ENCODE data around the gene CCDC85B.

Gene CCDC85B

DNA sequence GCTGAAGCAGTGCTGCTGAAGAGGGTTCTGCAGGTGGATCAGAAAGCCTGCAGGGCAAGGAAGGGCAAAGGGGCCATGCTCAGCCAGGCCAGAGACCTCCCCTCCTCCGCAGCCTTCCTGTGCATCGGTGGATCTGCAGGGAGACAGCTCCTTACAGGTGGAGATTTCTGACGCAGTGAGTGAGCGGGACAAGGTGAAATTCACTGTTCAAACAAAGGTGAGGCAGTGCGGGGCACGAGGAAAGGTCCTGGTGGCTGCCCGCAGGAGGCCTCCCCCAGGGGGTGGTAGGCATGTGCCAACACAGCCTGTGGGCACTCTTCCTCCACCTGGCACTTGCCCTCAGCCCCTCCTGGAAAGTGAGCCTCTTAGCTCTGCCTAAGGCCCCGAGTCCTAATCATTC, 41.1 kb upstream of the CCDC85B start:
- H3K36me3 ChIP-seq (ENCODE audit: control insufficient read depth in 4 of 4, insufficient read depth in 4 of 4, low read length in 3 of 4) = peaks cover 12 to 38% (median 32%) of the 10 kb centered on the region in 4 experiments
- no peak for DNase-seq
- H3K27ac ChIP-seq (ENCODE audit: insufficient read depth in 1 of 2, low read depth in 1 of 2, low read length in 2 of 2, poor library complexity in 1 of 2, severe bottlenecking in 2 of 2) = no peak overlapping the region
- H3K27me3 ChIP-seq (replicated peaks in 2 of 5; ENCODE audit: control insufficient read depth in 4 of 5, insufficient read depth in 5 of 5, low read length in 4 of 5) = no peaks in the 10 kb centered on the region
- CTCF ChIA-PET = interaction anchor here (1.0 to 1.4 kb wide), 4 partner anchors 9 to 69 kb away, joined by 3 read pairs; partner anchors contain the start of gene CFL1
- POLR2A ChIA-PET = interaction anchor here (1.3 kb wide), 1 partner anchor 138 kb away, joined by 3 read pairs; no protein-coding TSS in a partner anchor
- peaks cover 0 to 7% (median 0%) of the 10 kb centered on the region in 5 experiments for H3K9me3 ChIP-seq (ENCODE audit: control extremely low read depth in 1 of 5, control insufficient read depth in 4 of 5, insufficient read depth in 2 of 5, low read depth in 1 of 5, low read length in 4 of 5)
- no peak overlapping the region for H3K4me3 ChIP-seq (ENCODE audit: control insufficient read depth in 1 of 7, extremely low read depth in 1 of 7, insufficient read depth in 4 of 7, low read depth in 2 of 7, low read length in 6 of 7)
- no peaks in the 10 kb centered on the region for H3K4me1 ChIP-seq (ENCODE audit: control extremely low read depth in 1 of 4, control insufficient read depth in 4 of 4, insufficient read depth in 4 of 4, low read length in 3 of 4)
- 90% methylated on average over 7 of the region's 8 CpGs for WGBS (ENCODE audit: insufficient coverage)

DNA sequence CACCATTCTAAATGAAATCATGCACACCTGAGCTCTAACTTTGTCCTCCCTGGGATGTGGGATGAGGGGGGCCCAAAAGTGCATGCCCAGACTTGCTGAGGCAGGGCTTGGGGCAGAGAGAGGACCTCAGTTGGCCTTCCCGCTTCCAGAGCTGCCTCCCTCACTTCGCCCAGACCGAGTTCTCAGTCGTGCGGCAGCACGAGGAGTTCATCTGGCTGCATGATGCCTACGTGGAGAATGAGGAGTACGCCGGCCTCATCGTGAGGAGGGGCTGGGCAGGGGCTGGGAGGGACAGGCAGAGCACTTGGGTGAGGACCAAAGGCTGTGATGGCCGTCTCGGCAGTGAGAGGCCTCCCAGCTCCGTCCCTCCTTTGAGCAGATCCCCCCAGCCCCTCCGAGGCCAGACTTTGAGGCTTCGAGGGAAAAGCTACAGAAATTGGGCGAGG, 40.7 kb upstream of the CCDC85B start:
- no peaks in the 10 kb centered on the region for H3K4me1 ChIP-seq (ENCODE audit: control extremely low read depth in 1 of 4, control insufficient read depth in 4 of 4, insufficient read depth in 4 of 4, low read length in 3 of 4)
- DNase-seq = no peak
- H3K27me3 ChIP-seq (replicated peaks in 2 of 5; ENCODE audit: control insufficient read depth in 4 of 5, insufficient read depth in 5 of 5, low read length in 4 of 5) = no peaks in the 10 kb centered on the region
- H3K27ac ChIP-seq (ENCODE audit: insufficient read depth in 1 of 2, low read depth in 1 of 2, low read length in 2 of 2, poor library complexity in 1 of 2, severe bottlenecking in 2 of 2) = no peak overlapping the region
- H3K4me3 ChIP-seq (ENCODE audit: control insufficient read depth in 1 of 7, extremely low read depth in 1 of 7, insufficient read depth in 4 of 7, low read depth in 2 of 7, low read length in 6 of 7) = no peak overlapping the region
- ChIA-PET CTCF (interaction anchor here (0.9 to 4.9 kb wide), 5 partner anchors 8 to 70 kb away, joined by 3 to 20 read pairs (median 3); partner anchors contain the start of gene CFL1), POLR2A (interaction anchor here (1.3 kb wide), 1 partner anchor 138 kb away, joined by 3 read pairs; no protein-coding TSS in a partner anchor)
- H3K36me3 ChIP-seq (ENCODE audit: control insufficient read depth in 4 of 4, insufficient read depth in 4 of 4, low read length in 3 of 4) = peaks cover 12 to 42% (median 36%) of the 10 kb centered on the region in 4 experiments
- 87% methylated on average over 13 of the region's 16 CpGs for WGBS (ENCODE audit: insufficient coverage)
- peaks cover 0 to 7% (median 0%) of the 10 kb centered on the region in 5 experiments for H3K9me3 ChIP-seq (ENCODE audit: control extremely low read depth in 1 of 5, control insufficient read depth in 4 of 5, insufficient read depth in 2 of 5, low read depth in 1 of 5, low read length in 4 of 5)

DNA sequence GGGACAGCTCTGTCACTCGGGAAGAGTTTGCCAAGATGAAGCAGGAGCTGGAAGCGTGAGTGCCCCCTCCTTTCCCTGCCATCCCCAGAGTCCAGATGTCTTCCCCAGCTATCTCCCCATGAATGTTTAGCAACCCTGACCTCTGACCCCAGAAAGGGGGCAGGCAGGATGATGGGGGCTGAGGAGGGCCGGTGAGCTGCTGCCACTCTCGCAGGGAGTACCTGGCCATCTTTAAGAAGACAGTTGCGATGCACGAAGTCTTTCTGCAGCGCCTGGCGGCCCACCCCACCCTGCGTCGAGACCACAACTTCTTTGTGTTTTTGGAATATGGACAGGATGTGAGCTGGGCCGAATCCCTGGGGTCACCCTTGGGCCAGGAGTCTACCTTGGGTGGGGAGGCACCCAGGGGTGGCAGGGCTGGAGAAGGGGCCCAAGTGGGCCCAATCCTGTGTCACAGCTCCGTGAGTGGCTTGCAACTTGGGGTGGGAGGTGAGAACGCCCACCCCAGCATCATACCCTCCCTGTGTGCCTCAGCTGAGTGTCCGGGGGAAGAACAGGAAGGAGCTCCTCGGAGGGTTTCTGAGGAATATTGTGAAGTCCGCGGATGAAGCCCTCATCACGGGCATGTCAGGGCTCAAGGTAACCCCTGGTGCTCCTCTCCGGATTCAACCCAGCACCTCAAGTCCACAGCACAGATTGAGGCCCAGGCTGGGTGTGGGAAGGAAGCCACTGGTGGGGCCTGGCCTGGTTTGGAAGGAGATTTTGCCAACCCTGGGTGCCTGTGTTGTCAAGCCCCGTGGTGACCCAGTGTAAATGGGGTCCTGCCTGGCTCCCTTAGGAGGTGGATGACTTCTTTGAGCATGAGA, 40.0 kb upstream of the CCDC85B start:
- CTCF ChIA-PET = interaction anchor here (0.9 to 4.9 kb wide), 8 partner anchors 8 to 34 kb away, joined by 3 to 20 read pairs (median 4); partner anchors contain the start of genes CFL1, MUS81 and SNX32
- peaks cover 0 to 2% (median 1%) of the 10 kb centered on the region in 4 experiments for H3K4me1 ChIP-seq (ENCODE audit: control extremely low read depth in 1 of 4, control insufficient read depth in 4 of 4, insufficient read depth in 4 of 4, low read length in 3 of 4)
- peaks cover 12 to 49% (median 41%) of the 10 kb centered on the region in 4 experiments for H3K36me3 ChIP-seq (ENCODE audit: control insufficient read depth in 4 of 4, insufficient read depth in 4 of 4, low read length in 3 of 4)
- DNase-seq = no peak
- H3K27ac ChIP-seq (ENCODE audit: insufficient read depth in 1 of 2, low read depth in 1 of 2, low read length in 2 of 2, poor library complexity in 1 of 2, severe bottlenecking in 2 of 2) = no peak overlapping the region
- POLR2A ChIA-PET = interaction anchor here (1.3 to 2.1 kb wide), 2 partner anchors 17 to 139 kb away, joined by 3 to 6 read pairs; partner anchors contain the start of gene SNX32
- H3K27me3 ChIP-seq (replicated peaks in 2 of 5; ENCODE audit: control insufficient read depth in 4 of 5, insufficient read depth in 5 of 5, low read length in 4 of 5) = no peaks in the 10 kb centered on the region
- H3K9me3 ChIP-seq (ENCODE audit: control extremely low read depth in 1 of 5, control insufficient read depth in 4 of 5, insufficient read depth in 2 of 5, low read depth in 1 of 5, low read length in 4 of 5) = peaks cover 0 to 7% (median 0%) of the 10 kb centered on the region in 5 experiments
- WGBS (ENCODE audit: insufficient coverage) = 90% methylated on average over 19 of the region's 20 CpGs
- H3K4me3 ChIP-seq (ENCODE audit: control insufficient read depth in 1 of 7, extremely low read depth in 1 of 7, insufficient read depth in 4 of 7, low read depth in 2 of 7, low read length in 6 of 7) = no peak overlapping the region

DNA sequence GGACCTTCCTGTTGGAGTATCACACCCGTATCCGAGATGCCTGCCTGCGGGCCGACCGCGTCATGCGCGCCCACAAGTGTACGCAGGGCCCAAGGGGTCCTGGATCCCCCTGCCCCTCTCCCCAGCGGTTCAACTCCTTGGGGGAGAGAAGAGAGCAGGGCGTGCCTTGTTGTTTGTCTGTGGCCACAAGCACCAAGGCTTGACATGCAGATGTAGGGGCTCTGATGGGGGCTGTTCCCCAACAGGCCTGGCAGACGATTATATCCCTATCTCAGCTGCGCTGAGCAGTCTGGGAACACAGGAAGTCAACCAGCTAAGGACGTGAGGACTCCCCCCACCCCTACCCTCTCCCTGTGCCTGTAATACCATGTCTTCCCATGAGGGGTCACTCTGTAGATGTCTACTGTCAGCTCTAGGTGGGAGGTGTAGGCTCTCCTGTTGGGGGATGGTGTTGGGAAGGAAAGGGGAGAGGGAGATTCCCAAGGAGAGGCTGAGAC, 39.3 kb upstream of the CCDC85B start:
- no peaks in the 10 kb centered on the region for H3K27me3 ChIP-seq (replicated peaks in 2 of 5; ENCODE audit: control insufficient read depth in 4 of 5, insufficient read depth in 5 of 5, low read length in 4 of 5)
- peaks cover 0 to 9% (median 8%) of the 10 kb centered on the region in 4 experiments for H3K4me1 ChIP-seq (ENCODE audit: control extremely low read depth in 1 of 4, control insufficient read depth in 4 of 4, insufficient read depth in 4 of 4, low read length in 3 of 4)
- peaks cover 0 to 7% (median 0%) of the 10 kb centered on the region in 5 experiments for H3K9me3 ChIP-seq (ENCODE audit: control extremely low read depth in 1 of 5, control insufficient read depth in 4 of 5, insufficient read depth in 2 of 5, low read depth in 1 of 5, low read length in 4 of 5)
- H3K36me3 ChIP-seq (ENCODE audit: control insufficient read depth in 4 of 4, insufficient read depth in 4 of 4, low read length in 3 of 4) = peaks cover 12 to 56% (median 45%) of the 10 kb centered on the region in 4 experiments
- H3K4me3 ChIP-seq (ENCODE audit: control insufficient read depth in 1 of 7, extremely low read depth in 1 of 7, insufficient read depth in 4 of 7, low read depth in 2 of 7, low read length in 6 of 7) = no peak overlapping the region
- CTCF ChIA-PET = interaction anchor here (0.9 to 4.9 kb wide), 14 partner anchors 9 to 145 kb away, joined by 3 to 20 read pairs (median 4); partner anchors contain the start of genes FIBP, MUS81 and SNX32
- peak in 1 of 3 donors; percentile 34 for DNase-seq
- no peak overlapping the region for H3K27ac ChIP-seq (ENCODE audit: insufficient read depth in 1 of 2, low read depth in 1 of 2, low read length in 2 of 2, poor library complexity in 1 of 2, severe bottlenecking in 2 of 2)
- WGBS (ENCODE audit: insufficient coverage) = 97% methylated on average over 13 of the region's 14 CpGs
- POLR2A ChIA-PET = interaction anchor here (0.6 to 2.1 kb wide), 2 partner anchors 18 to 212 kb away, joined by 3 to 6 read pairs; partner anchors contain the start of gene SNX32

DNA sequence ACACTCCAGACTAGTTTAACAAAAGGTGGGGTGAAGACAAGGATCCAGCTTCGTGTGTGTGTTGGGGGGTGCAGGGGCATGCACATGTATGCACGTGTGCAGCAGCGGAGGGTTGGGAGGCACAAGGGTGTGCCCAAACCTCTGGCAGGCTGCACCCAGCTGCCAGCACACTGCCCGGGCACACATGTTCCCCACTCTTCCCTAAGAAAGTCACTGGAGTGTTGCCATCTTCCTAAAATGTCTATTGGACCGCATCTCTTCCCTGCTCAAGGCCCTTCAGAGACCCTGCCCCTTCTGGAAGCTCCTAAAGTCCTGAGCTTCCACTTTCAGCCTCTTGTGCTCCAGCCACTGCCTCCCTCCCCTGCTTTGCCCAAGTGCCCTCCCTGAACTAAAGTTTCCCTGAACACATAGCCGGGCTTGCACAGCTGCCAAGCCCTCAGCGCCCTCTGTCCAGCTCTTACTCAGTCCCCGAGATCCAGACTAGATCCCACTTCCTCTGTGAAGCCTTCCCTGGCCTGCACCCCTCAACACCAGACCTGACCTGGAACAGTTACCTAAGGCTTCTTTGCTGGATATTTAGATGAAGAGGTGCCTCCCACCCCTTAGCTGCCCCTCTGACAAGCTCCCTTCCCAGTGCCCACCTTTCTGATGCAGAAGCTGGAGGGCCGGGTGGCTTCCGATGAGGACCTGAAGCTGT, 38.5 kb upstream of the CCDC85B start:
- ChIA-PET CTCF (interaction anchor here (0.9 to 4.9 kb wide), 16 partner anchors 8 to 170 kb away, joined by 3 to 20 read pairs (median 4); partner anchors contain the start of genes FIBP, MUS81 and SNX32), POLR2A (interaction anchor here (0.6 to 2.1 kb wide), 4 partner anchors 19 to 213 kb away, joined by 3 to 6 read pairs (median 4); partner anchors contain the start of gene SNX32)
- H3K4me3 ChIP-seq (ENCODE audit: control insufficient read depth in 1 of 7, extremely low read depth in 1 of 7, insufficient read depth in 4 of 7, low read depth in 2 of 7, low read length in 6 of 7) = no peak overlapping the region

GRCh38 chr11:65852508-65853245, 37.8 kb upstream of the CCDC85B start:
- WGBS (ENCODE audit: insufficient coverage) = 94% methylated on average over 26 of the region's 33 CpGs
- no peak overlapping the region for H3K4me3 ChIP-seq (ENCODE audit: control insufficient read depth in 1 of 7, extremely low read depth in 1 of 7, insufficient read depth in 4 of 7, low read depth in 2 of 7, low read length in 6 of 7)
- peaks cover 12 to 61% (median 46%) of the 10 kb centered on the region in 4 experiments for H3K36me3 ChIP-seq (ENCODE audit: control insufficient read depth in 4 of 4, insufficient read depth in 4 of 4, low read length in 3 of 4)
- CTCF ChIA-PET = interaction anchor here (0.9 to 4.9 kb wide), 12 partner anchors 9 to 170 kb away, joined by 3 to 20 read pairs (median 4); partner anchors contain the start of genes CTSW, FIBP and SNX32
- no peak for DNase-seq
- H3K4me1 ChIP-seq (ENCODE audit: control extremely low read depth in 1 of 4, control insufficient read depth in 4 of 4, insufficient read depth in 4 of 4, low read length in 3 of 4) = peaks cover 3 to 19% (median 15%) of the 10 kb centered on the region in 4 experiments
- no peak overlapping the region for H3K27ac ChIP-seq (ENCODE audit: insufficient read depth in 1 of 2, low read depth in 1 of 2, low read length in 2 of 2, poor library complexity in 1 of 2, severe bottlenecking in 2 of 2)
- POLR2A ChIA-PET = interaction anchor here (1.2 to 2.1 kb wide), 2 partner anchors 19 kb away, joined by 4 to 6 read pairs; partner anchors contain the start of gene SNX32
- H3K27me3 ChIP-seq (replicated peaks in 2 of 5; ENCODE audit: control insufficient read depth in 4 of 5, insufficient read depth in 5 of 5, low read length in 4 of 5) = no peaks in the 10 kb centered on the region
- H3K9me3 ChIP-seq (ENCODE audit: control extremely low read depth in 1 of 5, control insufficient read depth in 4 of 5, insufficient read depth in 2 of 5, low read depth in 1 of 5, low read length in 4 of 5) = peaks cover 0 to 7% (median 0%) of the 10 kb centered on the region in 5 experiments

More for the DNA sequence above, 38.5 kb upstream of the CCDC85B start:
- Histone ChIP-seq H3K27ac (ENCODE audit: insufficient read depth in 1 of 2, low read depth in 1 of 2, low read length in 2 of 2, poor library complexity in 1 of 2, severe bottlenecking in 2 of 2) (no peak overlapping the region), H3K27me3 (replicated peaks in 2 of 5; ENCODE audit: control insufficient read depth in 4 of 5, insufficient read depth in 5 of 5, low read length in 4 of 5) (no peaks in the 10 kb centered on the region), H3K4me1 (ENCODE audit: control extremely low read depth in 1 of 4, control insufficient read depth in 4 of 4, insufficient read depth in 4 of 4, low read length in 3 of 4) (peaks cover 3 to 17% (median 15%) of the 10 kb centered on the region in 4 experiments), H3K9me3 (ENCODE audit: control extremely low read depth in 1 of 5, control insufficient read depth in 4 of 5, insufficient read depth in 2 of 5, low read depth in 1 of 5, low read length in 4 of 5) (peaks cover 0 to 7% (median 0%) of the 10 kb centered on the region in 5 experiments), H3K36me3 (ENCODE audit: control insufficient read depth in 4 of 4, insufficient read depth in 4 of 4, low read length in 3 of 4) (peaks cover 12 to 61% (median 46%) of the 10 kb centered on the region in 4 experiments)
- WGBS (ENCODE audit: insufficient coverage) = 96% methylated on average over 10 of the region's 10 CpGs
- no peak for DNase-seq
